Measurements from ENCODE around the gene NARS2. TPM values are rescaled to one million over a fixed set of nuclear protein-coding genes. Genes with fewer than 3 reads are reported as not detected.

NARS2 gene
- total RNA-seq, 1 experiment from 2014 or later: 48.5 TPM

Other genes starting within 250 kb of the NARS2 start
- gene GAB2, start 157.0 kb downstream of the NARS2 start, total RNA-seq (2014; rRNA removed; shearing (Covaris generic)): 12.1 and 18.3 TPM in 2 replicates